GM18517 (cell line): ENCODE results near the gene F2.
"Not testable (repeated sequence)": the region's sequence is repeated elsewhere in the genome, so short reads cannot be mapped to it uniquely, and the experiment has no call there.

Experiments used
- ATAC-seq: cut with Tn5 transposase; IDR thresholded peaks from one replicate; pipeline ENCODE4 v1.9.1; 2021; ENCODE audit warnings: mild to moderate bottlenecking, moderate library complexity; ENCODE audit not compliant: unreplicated experiment

The F2 gene

GRCh38 chr11:46719048-46719542 is at the start of gene F2:
TSS of gene F2 (plus strand) at chr11:46719213. CDS start at chr11:46719236, 23 bp downstream.
- no peak for ATAC-seq

DNA sequence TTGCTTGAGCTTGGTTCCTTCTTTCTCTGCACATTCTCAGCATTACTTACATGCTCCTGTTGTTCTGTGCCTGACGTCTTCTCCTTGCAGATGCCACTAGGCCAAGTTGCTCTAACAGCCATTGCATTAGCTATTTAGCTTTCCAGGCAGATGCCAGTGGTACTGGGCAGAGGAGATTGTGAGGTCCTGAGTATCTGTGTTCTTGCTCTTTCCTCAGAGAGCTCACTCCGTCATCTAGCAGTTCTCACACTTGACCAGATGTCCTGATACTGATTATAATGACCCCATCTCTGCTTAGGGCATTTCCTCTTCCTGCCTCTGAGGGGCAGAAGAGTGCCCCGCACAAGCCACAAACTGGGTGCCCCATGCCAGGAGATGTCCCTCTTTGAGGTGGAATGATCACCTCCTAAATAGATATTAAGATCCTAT is 49.3 kb upstream of the F2 start:
- ATAC-seq = no peak

- ATAC-seq = not testable (repeated sequence)
Measured at GRCh38 chr11:46670521-46670920, 48.5 kb upstream of the F2 start.

DNA sequence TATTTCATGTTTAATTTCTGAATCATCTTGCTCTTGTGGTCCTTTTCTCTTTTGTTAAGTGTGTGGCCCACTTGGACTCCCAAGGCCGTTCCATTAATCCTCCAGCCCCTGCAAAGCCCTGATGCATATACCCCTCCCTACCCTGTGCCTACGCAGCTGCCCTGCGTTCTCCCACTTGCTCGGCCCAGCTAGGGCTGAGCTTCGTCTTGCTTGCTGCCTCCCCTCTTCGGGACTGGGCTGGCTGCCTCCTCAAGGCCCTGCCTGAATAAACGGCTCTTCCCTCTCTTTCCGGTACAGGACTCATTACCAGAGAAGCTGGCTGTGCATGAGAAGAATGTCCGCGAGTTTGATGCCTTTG is 47.1 kb upstream of the F2 start:
- ATAC-seq = no peak

- ATAC-seq = no peak
Measured at GRCh38 chr11:46672381-46672839, 46.6 kb upstream of the F2 start.

GRCh38 chr11:46673713-46674462 is 45.1 kb upstream of the F2 start:
- no peak for ATAC-seq

DNA sequence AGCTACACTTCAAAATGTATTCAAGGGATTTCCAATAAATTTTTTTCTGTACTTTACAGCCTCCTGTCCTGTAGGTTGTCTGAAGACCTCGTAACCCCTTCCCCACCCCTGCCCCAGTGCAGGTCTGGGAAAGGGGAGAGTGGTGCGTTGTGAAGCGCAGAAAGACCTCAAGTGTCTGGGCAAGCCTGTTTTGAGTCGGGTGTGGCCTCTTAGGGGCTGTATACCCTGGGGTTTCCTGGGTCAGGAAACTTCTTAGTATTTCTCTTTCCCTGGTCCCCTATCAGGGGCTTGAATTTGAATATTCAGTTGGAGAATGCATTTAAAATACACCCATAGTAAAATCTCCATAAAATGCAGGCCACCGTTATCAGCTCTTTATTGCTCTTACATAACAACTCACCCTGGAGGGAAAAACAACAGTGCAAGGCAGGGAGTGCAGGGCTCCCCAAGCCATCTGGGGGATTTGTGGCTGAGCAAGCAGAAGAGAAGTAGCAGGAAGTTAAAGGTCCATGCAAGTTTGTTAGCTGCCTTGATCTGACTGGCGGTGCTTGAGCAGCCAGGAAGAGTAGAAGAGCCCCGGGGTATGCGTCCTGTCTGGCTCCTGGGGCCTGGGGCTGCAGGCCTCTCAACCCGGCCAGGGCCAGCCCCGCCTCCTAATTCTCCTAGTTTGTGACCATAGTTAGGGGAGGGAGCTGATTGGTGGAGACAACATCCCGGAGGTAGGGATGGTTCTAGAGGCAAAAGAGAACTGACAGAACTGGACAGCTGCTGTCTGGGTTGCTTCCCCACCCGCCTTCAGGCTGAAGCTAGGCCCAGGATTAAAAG is 44.3 kb upstream of the F2 start:
- ATAC-seq = no peak

GRCh38 chr11:46675288-46675851 is 43.6 kb upstream of the F2 start:
- ATAC-seq = no peak

GRCh38 chr11:46675949-46676348 is 43.1 kb upstream of the F2 start:
- no peak for ATAC-seq

GRCh38 chr11:46676436-46677158 is 42.4 kb upstream of the F2 start:
- ATAC-seq = no peak

DNA sequence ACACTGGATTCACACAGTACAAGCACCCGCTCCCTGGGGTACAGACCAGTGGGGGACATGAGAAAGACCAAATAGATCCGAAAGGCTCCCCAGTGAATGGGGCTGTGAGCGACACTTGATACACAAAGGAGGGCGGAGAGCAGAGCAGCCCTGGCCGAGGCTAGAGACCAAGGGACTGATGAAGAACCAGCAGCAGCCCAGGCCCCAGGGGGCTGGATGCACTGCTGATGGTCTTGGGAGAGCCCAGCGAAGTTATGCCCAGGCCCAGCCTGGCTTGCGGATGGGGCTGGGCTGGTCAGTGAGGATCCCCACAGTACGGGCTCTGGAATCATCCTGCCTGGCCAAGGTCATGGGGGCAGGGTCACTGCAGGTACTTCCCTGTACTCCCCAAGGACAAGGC is 41.8 kb upstream of the F2 start:
- ATAC-seq = no peak

GRCh38 chr11:46677991-46678740 is 40.8 kb upstream of the F2 start:
- no peak for ATAC-seq

GRCh38 chr11:46678741-46679130 is 40.3 kb upstream of the F2 start:
- ATAC-seq = no peak

GRCh38 chr11:46679241-46680163 is 39.5 kb upstream of the F2 start:
- ATAC-seq = no peak

GRCh38 chr11:46680164-46680760 is 38.8 kb upstream of the F2 start:
- ATAC-seq = no peak

- no peak for ATAC-seq
Measured at GRCh38 chr11:46680815-46681214, 38.2 kb upstream of the F2 start.

- no peak for ATAC-seq
Measured at GRCh38 chr11:46681814-46682213, 37.2 kb upstream of the F2 start.

DNA sequence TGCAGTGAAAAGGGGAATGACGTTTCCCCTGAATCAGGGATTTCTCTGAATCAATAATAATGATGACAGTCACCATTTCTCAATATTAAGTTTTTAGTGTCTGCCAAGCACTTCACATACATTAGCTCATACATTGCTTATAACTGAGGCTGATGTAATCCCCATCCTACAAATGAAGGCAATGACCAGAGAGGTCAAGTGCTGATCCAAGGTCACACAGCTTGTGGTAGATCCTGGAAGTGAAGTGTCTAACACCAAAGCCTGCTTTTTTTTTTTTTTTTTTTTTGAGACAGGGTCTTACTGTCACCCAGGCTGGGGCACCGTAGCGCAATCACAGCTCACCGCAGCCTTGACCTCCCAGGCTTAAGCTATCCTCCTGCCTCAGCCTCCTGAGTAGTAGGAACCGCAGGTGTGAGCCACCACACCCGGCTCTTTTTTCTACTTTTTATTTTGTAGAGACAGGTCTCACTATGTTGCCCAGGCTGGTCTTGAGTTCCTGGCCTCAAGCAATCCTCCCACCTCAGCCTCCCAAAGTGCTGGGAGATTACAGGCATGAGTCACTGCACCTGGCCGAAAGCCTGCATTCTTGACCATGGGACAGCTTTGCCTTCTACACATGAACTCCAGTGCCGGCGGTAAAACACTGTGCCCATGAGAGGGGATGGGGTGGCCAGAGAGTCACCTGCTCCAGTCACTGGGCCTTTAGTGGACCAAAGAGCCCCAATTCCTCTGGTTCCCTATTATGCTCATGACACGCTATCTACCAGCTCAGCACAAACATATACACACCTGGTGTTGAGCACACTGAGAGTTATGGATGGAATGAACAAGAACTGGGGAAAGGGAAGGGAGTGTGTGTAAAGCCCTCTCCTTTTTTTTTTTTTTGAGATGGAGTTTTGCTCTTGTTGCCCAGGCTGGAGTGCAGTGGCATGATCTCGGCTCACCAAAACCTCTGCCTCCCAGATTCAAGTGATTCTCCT is 36.0 kb upstream of the F2 start:
- ATAC-seq = no peak
